ENCODE data around the gene FNBP1.

Gene FNBP1

GRCh38 chr9:129990269-129991010 lies 52.5 kb downstream of the FNBP1 start:
- Histone ChIP-seq H3K36me3 (replicated peaks; ENCODE audit: insufficient read depth, low read length) (no peaks in the 10 kb centered on the region), H3K9me3 (replicated peaks; ENCODE audit: insufficient read depth, low read length) (no peaks in the 10 kb centered on the region), H3K9ac (ENCODE audit: low read length) (no peak overlapping the region), H3K9me2 (replicated peaks; ENCODE audit: insufficient read depth, low read length) (no peaks in the 10 kb centered on the region), H3K27me3 (replicated peaks; ENCODE audit: insufficient read depth, low read length) (no peaks in the 10 kb centered on the region), H3K4me2 (ENCODE audit: low read depth, low read length) (no peak overlapping the region), H3K27ac (ENCODE audit: low read length) (no peak overlapping the region), H3K4me3 (ENCODE audit: low read length) (no peak overlapping the region), H3F3A (ENCODE audit: insufficient read depth, low read length) (peaks cover 14% of the 10 kb centered on the region), H4K20me1 (ENCODE audit: insufficient read depth, low read length) (no peaks in the 10 kb centered on the region), H3K79me2 (ENCODE audit: low read length) (peaks cover 9% of the 10 kb centered on the region; the same call in 1 of the 2 replicates), H2AFZ (ENCODE audit: low read length) (no peak overlapping the region), H3K4me1 (ENCODE audit: low read length) (peaks cover 24% of the 10 kb centered on the region)
- no peak for DNase-seq
- TF ChIP-seq CTCF (IDR thresholded peaks at IDR 0.05; ENCODE audit: low read length) (no peak), EZH2phosphoT487 (IDR thresholded peaks at IDR 0.05; ENCODE audit: low read length) (no peak), EZH2 (optimal IDR thresholded peaks at IDR 0.05; ENCODE audit: low read depth, low read length) (no peak)

GRCh38 chr9:129989740-129990139 lies 53.2 kb downstream of the FNBP1 start:
- Histone ChIP-seq H2AFZ (ENCODE audit: low read length) (no peak overlapping the region), H3K4me2 (ENCODE audit: low read depth, low read length) (peak overlapping the region; percentile 62; the same call in 1 of the 2 replicates), H4K20me1 (ENCODE audit: insufficient read depth, low read length) (no peaks in the 10 kb centered on the region), H3K9ac (ENCODE audit: low read length) (peak overlapping the region; percentile 16; the same call in 1 of the 2 replicates), H3K9me2 (replicated peaks; ENCODE audit: insufficient read depth, low read length) (no peaks in the 10 kb centered on the region), H3K4me3 (ENCODE audit: low read length) (no peak overlapping the region), H3K27me3 (replicated peaks; ENCODE audit: insufficient read depth, low read length) (no peaks in the 10 kb centered on the region), H3K36me3 (replicated peaks; ENCODE audit: insufficient read depth, low read length) (no peaks in the 10 kb centered on the region), H3K4me1 (ENCODE audit: low read length) (peaks cover 24% of the 10 kb centered on the region), H3K9me3 (replicated peaks; ENCODE audit: insufficient read depth, low read length) (no peaks in the 10 kb centered on the region), H3K79me2 (ENCODE audit: low read length) (peaks cover 16% of the 10 kb centered on the region; the same call in 1 of the 2 replicates), H3F3A (ENCODE audit: insufficient read depth, low read length) (peaks cover 14% of the 10 kb centered on the region), H3K27ac (ENCODE audit: low read length) (peak overlapping the region; percentile 56; the same call in 1 of the 2 replicates)
- TF ChIP-seq EZH2 (optimal IDR thresholded peaks at IDR 0.05; ENCODE audit: low read depth, low read length) (no peak), EZH2phosphoT487 (IDR thresholded peaks at IDR 0.05; ENCODE audit: low read length) (no peak), CTCF (IDR thresholded peaks at IDR 0.05; ENCODE audit: low read length) (no peak)
- no peak for DNase-seq

- DNase-seq: no peak
- Histone ChIP-seq H2AFZ (ENCODE audit: low read length) (no peak overlapping the region), H3K9ac (ENCODE audit: low read length) (peak overlapping the region; percentile 16; the same call in 1 of the 2 replicates), H3K27me3 (replicated peaks; ENCODE audit: insufficient read depth, low read length) (no peaks in the 10 kb centered on the region), H3K9me3 (replicated peaks; ENCODE audit: insufficient read depth, low read length) (no peaks in the 10 kb centered on the region), H4K20me1 (ENCODE audit: insufficient read depth, low read length) (no peaks in the 10 kb centered on the region), H3F3A (ENCODE audit: insufficient read depth, low read length) (peaks cover 14% of the 10 kb centered on the region), H3K9me2 (replicated peaks; ENCODE audit: insufficient read depth, low read length) (no peaks in the 10 kb centered on the region), H3K4me3 (ENCODE audit: low read length) (peak overlapping the region; percentile 8; the same call in 1 of the 2 replicates), H3K4me1 (ENCODE audit: low read length) (peaks cover 24% of the 10 kb centered on the region), H3K4me2 (ENCODE audit: low read depth, low read length) (peak overlapping the region; percentile 62), H3K36me3 (replicated peaks; ENCODE audit: insufficient read depth, low read length) (no peaks in the 10 kb centered on the region), H3K79me2 (ENCODE audit: low read length) (peaks cover 17% of the 10 kb centered on the region; the same call in 1 of the 2 replicates), H3K27ac (ENCODE audit: low read length) (peak overlapping the region; percentile 56; the same call in 1 of the 2 replicates)
- no peak for TF ChIP-seq EZH2 (optimal IDR thresholded peaks at IDR 0.05; ENCODE audit: low read depth, low read length)
- TF ChIP-seq CTCF (IDR thresholded peaks at IDR 0.05; ENCODE audit: low read length): no peak
- no peak for TF ChIP-seq EZH2phosphoT487 (IDR thresholded peaks at IDR 0.05; ENCODE audit: low read length)
These were observed 53.7 kb downstream of the FNBP1 start for GRCh38 chr9:129989362-129989708.
